GM18520 (cell line): ENCODE measurements around the gene PSMC3IP.
A peak's percentile ranks its signal among the peaks of the same experiment; 100 is the strongest.
"Not testable (repeated sequence)": the region's sequence is repeated elsewhere in the genome, so short reads cannot be mapped to it uniquely, and the experiment has no call there.

Source experiments
- ATAC-seq: cut with Tn5 transposase; IDR thresholded peaks from one replicate; pipeline ENCODE4 v1.9.1; 2021; ENCODE audit not compliant: unreplicated experiment

PSMC3IP gene, protein sequence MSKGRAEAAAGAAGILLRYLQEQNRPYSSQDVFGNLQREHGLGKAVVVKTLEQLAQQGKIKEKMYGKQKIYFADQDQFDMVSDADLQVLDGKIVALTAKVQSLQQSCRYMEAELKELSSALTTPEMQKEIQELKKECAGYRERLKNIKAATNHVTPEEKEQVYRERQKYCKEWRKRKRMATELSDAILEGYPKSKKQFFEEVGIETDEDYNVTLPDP

DNA sequence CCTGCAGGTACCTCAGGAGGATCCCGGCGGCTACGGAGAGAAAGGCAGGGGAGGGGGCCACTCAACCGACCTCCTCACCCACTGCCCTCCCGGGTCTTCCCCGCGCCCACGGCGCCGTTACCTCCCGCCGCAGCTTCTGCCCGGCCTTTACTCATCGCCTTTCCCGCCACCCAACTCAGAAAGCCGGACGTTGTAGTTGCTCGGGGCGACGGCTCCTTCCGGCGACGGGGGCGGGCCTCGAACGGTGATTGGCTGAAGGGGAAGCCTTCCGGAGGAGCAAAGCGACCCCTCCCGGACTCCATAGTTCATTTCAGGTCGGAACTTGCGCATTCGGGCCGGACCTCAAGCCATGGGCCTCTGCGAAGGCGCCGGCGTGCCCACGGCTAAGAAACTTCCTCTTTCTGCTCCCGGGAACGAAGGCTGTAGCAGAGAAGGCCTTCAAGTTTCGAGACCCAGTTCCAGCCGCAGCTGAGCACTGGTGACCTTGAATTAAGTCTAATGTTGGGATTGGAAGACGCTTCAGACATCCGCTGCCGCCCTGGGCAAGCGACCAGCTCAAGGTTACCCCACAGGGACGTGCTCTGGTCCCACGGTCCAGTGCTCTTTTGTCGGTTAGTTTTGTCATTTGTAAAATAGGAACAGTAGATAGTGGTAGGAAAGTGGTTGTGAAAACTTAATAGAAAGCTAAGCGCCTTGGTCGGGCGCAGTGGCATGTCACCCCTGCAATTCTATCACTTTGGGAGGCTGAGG is at the start of gene PSMC3IP:
PSMC3IP (minus strand) TSS at position 198 of the 750 bp plus-strand sequence; CDS start at position 155, 43 bp downstream.
- ATAC-seq, result peak; percentile 56

GRCh38 chr17:42623732-42624596 is 46.4 kb upstream of the PSMC3IP start:
- ATAC-seq, result no peak

DNA sequence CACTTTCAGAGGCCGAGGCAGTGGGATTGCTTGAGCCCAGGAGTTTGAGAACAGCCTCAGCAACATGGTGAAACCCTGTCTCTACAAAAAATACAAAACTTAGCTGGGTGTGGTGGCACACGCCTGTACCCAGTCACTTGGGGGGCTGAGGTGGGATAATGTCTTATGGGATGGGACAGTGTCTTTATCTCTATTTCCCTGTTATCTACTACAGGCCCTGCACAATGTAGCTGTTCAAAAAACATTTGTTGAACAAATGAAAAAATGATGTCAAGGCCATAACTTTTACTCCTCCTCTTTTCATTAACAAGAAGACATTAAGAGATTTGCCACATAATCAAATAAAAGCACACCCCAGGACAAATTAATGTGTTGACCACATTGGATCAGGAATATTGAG is 45.7 kb upstream of the PSMC3IP start:
- no peak for ATAC-seq

- not testable (repeated sequence) for ATAC-seq
Measured at GRCh38 chr17:42621987-42622386, 44.5 kb upstream of the PSMC3IP start.

- peak; percentile 38 for ATAC-seq
Measured at GRCh38 chr17:42618442-42619150, 41.1 kb upstream of the PSMC3IP start.

GRCh38 chr17:42617956-42618431 is 40.5 kb upstream of the PSMC3IP start:
- ATAC-seq, result no peak

DNA sequence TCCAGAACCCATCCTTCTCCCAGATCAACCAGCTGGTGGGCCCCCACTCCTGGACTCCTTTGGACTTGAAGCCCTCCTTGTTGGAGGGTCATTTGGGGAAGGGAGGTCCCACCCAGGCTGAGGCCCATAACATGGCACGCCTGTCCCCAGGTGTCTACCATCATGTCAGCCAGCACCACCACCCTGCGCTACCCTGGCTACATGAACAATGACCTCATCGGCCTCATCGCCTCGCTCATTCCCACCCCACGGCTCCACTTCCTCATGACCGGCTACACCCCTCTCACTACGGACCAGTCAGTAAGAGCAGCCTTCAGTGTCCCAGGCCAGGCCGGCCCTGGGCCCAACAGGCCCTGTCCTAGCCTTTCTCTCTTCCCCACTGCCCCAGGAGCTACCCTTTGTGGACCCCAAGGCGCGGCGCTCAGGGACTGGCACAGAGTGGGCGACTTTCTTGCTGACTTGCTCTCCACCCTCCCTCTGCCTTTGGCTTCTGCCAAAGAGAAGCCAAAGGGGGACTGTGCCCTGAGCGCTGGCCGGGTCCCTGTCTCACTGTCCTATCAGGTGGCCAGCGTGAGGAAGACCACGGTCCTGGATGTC is 36.3 kb upstream of the PSMC3IP start:
- ATAC-seq, result no peak

GRCh38 chr17:42612013-42612412 is 34.5 kb upstream of the PSMC3IP start:
- no peak for ATAC-seq

DNA sequence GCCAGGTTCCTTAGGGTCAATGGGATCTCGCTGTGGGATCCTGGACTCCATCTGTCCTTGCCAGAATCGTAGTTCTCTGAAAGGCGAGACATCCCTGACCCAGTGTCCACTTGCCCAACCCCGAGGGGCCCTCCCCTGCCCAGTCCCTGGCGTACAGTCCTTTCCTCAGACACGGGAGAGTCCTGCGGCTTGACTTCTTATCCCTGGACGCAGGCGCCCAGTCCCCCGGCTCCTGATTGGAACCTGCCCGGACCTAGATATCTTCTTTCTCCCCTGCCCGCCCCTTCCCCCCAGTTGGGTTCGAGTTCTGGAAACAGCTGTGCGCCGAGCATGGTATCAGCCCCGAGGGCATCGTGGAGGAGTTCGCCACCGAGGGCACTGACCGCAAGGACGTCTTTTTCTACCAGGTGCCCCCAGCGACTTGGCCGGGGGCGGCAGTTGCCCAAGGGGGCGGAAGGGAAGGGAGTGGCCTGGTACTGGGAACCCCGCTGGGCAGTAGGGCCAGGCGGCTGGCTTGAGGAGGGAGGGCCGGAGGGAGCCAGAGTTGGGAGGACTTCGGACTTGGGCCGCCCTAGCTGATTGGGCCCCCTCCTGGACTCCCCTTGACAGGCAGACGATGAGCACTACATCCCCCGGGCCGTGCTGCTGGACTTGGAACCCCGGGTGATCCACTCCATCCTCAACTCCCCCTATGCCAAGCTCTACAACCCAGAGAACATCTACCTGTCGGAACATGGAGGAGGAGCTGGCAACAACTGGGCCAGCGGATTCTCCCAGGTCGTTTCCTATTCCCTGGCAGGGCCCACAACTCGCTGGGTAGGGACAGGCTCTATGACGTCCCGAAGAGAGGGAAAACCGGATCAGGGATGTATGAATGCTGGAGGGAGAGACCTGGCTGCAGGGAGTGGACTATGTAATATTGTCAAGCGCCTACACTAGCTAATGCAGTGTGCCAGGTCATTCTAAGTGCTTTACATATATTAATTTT is 32.6 kb upstream of the PSMC3IP start:
- ATAC-seq, result not testable (repeated sequence)

DNA sequence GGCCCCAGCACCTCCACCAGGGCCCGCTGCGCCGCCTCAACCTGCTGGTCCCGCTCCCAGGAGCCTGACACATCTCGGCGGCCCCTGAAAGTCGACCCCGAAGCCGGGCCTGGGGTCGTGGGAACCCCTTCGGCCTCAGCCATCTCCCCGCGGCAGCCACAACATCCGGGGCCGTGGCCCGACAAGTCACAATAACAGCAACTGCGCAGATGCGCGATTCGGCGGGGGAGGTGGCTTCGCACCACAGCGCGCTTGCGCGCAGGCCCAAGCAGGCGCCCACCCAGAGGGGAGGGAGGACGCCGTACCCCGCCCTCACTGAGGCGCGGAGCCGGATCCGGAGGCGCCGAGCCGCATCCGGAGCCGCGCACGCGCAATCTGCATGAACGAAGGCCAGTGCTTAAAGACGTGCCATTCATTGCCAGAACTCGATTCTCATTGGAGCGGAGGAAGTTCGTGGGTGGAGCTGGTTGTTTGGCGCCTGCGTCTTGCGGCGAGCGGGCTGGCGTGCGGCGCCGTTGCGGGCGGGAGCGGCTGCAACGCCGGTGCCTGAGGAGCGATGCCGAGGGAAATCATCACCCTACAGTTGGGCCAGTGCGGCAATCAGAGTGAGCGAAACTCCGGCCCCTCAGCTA is 31.8 kb upstream of the PSMC3IP start, which contains the start of the genes RETREG3 and TUBG1:
RETREG3 (minus strand) TSS at position 193 of the 632 bp plus-strand sequence; CDS start at position 143, 50 bp downstream.
TUBG1 (plus strand) TSS at position 502 of the 632 bp plus-strand sequence; CDS start at position 557, 55 bp downstream.
- ATAC-seq, result peak; percentile 92

GRCh38 chr17:42608305-42609181 is 31.0 kb upstream of the PSMC3IP start:
- peak; percentile 17 for ATAC-seq

DNA sequence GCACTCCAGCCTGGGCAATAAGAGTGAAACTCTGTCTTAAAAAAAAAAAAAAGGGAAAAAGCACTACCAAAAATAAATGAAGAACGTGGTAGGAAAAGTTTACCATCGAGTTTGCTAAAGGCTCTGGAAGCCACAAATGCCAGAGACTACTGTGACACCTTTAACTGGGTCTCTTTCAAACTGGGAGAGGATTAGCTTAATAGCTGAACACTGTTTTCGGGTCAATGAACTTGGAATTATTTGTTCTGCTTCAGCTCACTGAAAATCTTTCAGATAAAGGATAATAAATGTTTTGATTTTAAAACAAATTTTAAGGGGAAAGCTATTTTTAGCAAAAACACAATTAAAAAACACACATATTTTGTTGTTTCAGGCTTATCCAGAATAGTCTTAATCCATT is 30.2 kb upstream of the PSMC3IP start:
- no peak for ATAC-seq

- no peak for ATAC-seq
Measured at GRCh38 chr17:42603318-42603717, 25.8 kb upstream of the PSMC3IP start.

DNA sequence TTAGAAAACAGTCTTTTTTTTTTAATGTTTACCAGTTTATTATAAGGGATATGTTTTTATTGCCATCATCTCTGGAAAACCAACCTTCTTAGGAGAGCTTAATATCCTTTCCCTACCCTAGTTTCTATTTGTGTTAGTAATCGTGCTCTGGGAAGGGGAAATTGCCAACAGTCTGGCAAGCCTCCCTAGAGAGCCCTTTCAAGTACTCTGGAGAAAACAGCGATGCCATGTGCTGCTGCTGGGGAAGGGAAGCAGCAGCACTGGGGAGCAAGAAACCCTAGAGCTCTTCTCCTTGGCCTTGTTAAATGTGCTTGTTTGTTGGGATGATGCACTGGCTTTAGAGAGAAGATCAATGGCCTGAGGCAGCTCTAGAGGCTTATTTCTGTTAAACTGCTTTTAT is 21.4 kb upstream of the PSMC3IP start:
- no peak for ATAC-seq

DNA sequence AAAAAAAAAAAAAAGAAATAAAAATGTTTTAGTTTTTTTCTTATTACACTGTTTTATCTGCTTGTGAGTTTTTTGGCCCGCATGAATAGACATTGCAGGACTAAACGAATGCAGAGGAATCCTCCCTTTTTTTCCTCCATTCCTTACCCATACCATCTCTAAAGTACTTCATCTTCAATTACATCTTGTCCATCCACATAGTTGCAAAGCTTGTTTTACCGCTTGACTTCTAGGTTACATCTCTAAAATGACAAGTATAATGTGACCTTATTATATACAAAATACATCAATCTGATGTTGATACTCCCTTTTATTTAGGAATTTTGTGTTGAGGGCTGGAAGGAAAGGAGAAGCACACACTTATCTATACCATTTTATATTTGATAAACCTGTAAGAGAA is 18.9 kb upstream of the PSMC3IP start:
- no peak for ATAC-seq

- no peak for ATAC-seq
Measured at GRCh38 chr17:42591411-42591810, 13.9 kb upstream of the PSMC3IP start.

- no peak for ATAC-seq
Measured at GRCh38 chr17:42590886-42591285, 13.4 kb upstream of the PSMC3IP start.
